Sigmoid colon (tissue), 7 donors: ENCODE measurements around the gene VWDE. TPM values are rescaled to one million over a fixed set of nuclear protein-coding genes. Genes with fewer than 3 reads are reported as not detected.

Experiments used
- DNase-seq: peaks from one replicate; pipeline ENCODE4 v3.0.0-alpha.2; 2019
- H3K27ac ChIP-seq, 4 donors: fragments of 200-600 bp; sonication (generic); one replicate each; pipeline ENCODE4 v1.5.1; 2016 to 2019; ENCODE audit warnings: mild to moderate bottlenecking in 1 of 4
- H3K27me3 ChIP-seq, 3 donors: fragments of 200-600 bp; sonication (generic); one replicate each; pipeline ENCODE4 v1.5.1; 2019; ENCODE audit warnings: mild to moderate bottlenecking in 1 of 3
- H3K36me3 ChIP-seq, 4 donors: fragments of 200-600 bp; sonication (generic); one replicate each; pipeline ENCODE4 v1.5.1; 2016 to 2019
- H3K4me1 ChIP-seq, 4 donors: fragments of 200-600 bp; sonication (generic); one replicate each; pipeline ENCODE4 v1.5.1; 2017 to 2019
- H3K4me3 ChIP-seq, 4 donors: fragments of 200-600 bp; sonication (generic); one replicate each; pipeline ENCODE4 v1.5.1; 2017 to 2019; ENCODE audit warnings: mild to moderate bottlenecking in 2 of 4, moderate library complexity in 1 of 4
- H3K9me3 ChIP-seq, 4 donors: fragments of 200-600 bp in 3 of 4; sonication (generic) in 3 of 4; one replicate each; pipeline versions ENCODE4 v1.5.1 to v1.6.1; 2013 to 2019
- CTCF ChIP-seq, 4 experiments: fragments of 450-650 bp in 3 of 4; fragments of 200-600 bp in 1 of 4; IDR thresholded peaks; one replicate each; pipeline ENCODE4 v1.5.1; 2016 to 2019; ENCODE audit warnings: antibody characterized with exemption in 4 of 4, mild to moderate bottlenecking in 3 of 4, moderate library complexity in 2 of 4
- EP300 ChIP-seq, 4 donors: sonication (generic); formaldehyde crosslinking; IDR thresholded peaks; one replicate each; pipeline ENCODE4 v1.6.1; 2017; ENCODE audit warnings: antibody characterized with exemption in 4 of 4
- POLR2A ChIP-seq, 2 donors: fragments of 450-650 bp; IDR thresholded peaks; one replicate each; pipeline ENCODE4 v1.6.1; 2016; ENCODE audit warnings: antibody characterized with exemption in 2 of 2, mild to moderate bottlenecking in 2 of 2, moderate library complexity in 2 of 2
- POLR2AphosphoS5 ChIP-seq, 4 donors: sonication (generic); formaldehyde crosslinking; IDR thresholded peaks; one replicate each; pipeline ENCODE4 v1.6.1; 2017; ENCODE audit warnings: antibody characterized with exemption in 4 of 4
- WGBS, 2 donors: extraction: QIAGEN DNeasy Blood & Tissue Kit; methylation state at CpG; one replicate each; pipeline ENCODE4 v1.1.7; 2013; 5-methylcytosine and 5-hydroxymethylcytosine counted together
- intact Hi-C: fragments of 100-400 bp; cut with DNase I; formaldehyde crosslinking; loops from one replicate; pipeline ENCODE4 v1.15.1; 2023
- polyA plus RNA-seq, 3 donors: library from polyadenylated mRNA; stranded (reverse); fragments of 200-250 nt; gene quantifications; one replicate each; pipeline ENCODE4 v1.2.3, GENCODE V29; 2013
- total RNA-seq, 4 donors: library from RNA; depleted of rRNA; stranded (reverse); fragments of >200 nt; gene quantifications; one replicate each; pipeline ENCODE4 v1.1.0, GENCODE V29; 2016
- donor health status: healthy with polysubstance abuse.
- donor health status: Bipolar disorder and iron deficiency.
- donor health status: healthy.

VWDE gene
- total and polyA plus RNA-seq, 7 donors = under 0.01 to 0.39 (median 0.27) TPM; not detected in 4

- intact Hi-C loops = no loop called here
- Histone ChIP-seq H3K27me3 (no peaks in the 10 kb centered on the region), H3K4me3 (no peak overlapping the region), H3K27ac (no peak overlapping the region), H3K4me1 (no peaks in the 10 kb centered on the region), H3K36me3 (no peaks in the 10 kb centered on the region), H3K9me3 (no peaks in the 10 kb centered on the region)
- WGBS, 2 donors = 79 to 84% methylated on average over 2 of the region's 2 CpGs
- TF ChIP-seq EP300 (IDR thresholded peaks at IDR 0.05) = no peak
- no peak for DNase-seq
Measured at GRCh38 chr7:12303062-12303461, 100.6 kb downstream of the VWDE start.

DNA sequence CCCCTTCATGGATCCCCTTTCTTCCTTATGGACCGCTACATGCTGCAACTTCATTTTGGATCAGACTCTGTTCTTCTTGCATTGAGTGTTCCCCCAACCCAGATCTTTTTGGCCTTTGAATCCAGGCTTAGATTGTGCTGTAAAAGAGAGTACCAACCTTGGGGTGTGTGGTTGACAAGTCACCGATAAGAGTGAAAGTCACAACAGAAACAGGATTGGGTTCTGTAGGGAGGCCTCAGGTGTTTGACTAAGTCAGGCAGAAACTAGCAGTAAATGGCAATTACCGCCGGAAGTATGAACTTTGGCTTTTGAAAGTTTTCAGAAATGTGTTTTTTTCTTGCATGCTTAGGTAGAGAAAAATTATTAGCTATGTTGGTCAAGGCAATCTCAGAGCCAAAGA lies 103.2 kb downstream of the VWDE start:
- H3K4me3 ChIP-seq = no peak overlapping the region
- no peaks in the 10 kb centered on the region for H3K4me1 ChIP-seq
- no peak overlapping the region for H3K27ac ChIP-seq
- H3K36me3 ChIP-seq = no peaks in the 10 kb centered on the region
- no peaks in the 10 kb centered on the region for H3K27me3 ChIP-seq
- no peak for TF ChIP-seq POLR2A (IDR thresholded peaks at IDR 0.05)
- TF ChIP-seq POLR2AphosphoS5 (IDR thresholded peaks at IDR 0.05) = no peak
- TF ChIP-seq EP300 (IDR thresholded peaks at IDR 0.05) = no peak
- no peak for TF ChIP-seq CTCF (IDR thresholded peaks at IDR 0.05)
- no peak for DNase-seq
- H3K9me3 ChIP-seq = no peaks in the 10 kb centered on the region
- intact Hi-C loops = no loop called here
- 69 to 89% methylated on average over 4 of the region's 4 CpGs for WGBS, 2 donors

DNA sequence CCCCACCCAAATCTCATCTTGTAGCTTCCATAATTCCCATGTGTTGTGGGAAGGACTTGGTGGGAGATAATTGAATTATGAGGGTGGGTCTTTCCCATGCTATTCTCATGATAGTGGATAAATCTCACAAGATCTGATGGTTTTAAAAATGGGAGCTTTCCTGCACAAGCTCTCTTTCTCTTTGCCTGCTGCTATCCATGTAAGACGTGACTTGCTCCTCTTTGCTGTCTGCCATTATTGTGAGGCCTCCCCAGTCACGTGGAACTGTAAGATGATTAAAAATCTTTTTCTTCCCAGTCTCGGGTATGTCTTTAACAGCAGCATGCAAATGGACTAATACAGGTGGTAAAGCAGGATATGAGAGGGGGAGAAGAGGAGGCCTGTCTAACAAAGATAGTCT lies 104.3 kb downstream of the VWDE start:
- Histone ChIP-seq H3K27ac (no peak overlapping the region), H3K4me1 (no peaks in the 10 kb centered on the region), H3K36me3 (no peaks in the 10 kb centered on the region), H3K27me3 (no peaks in the 10 kb centered on the region), H3K9me3 (no peaks in the 10 kb centered on the region), H3K4me3 (no peak overlapping the region)
- WGBS, 2 donors = 82 to 84% methylated on average over 3 of the region's 3 CpGs
- no peak for DNase-seq
- no peak for TF ChIP-seq CTCF (IDR thresholded peaks at IDR 0.05)
- no peak for TF ChIP-seq EP300 (IDR thresholded peaks at IDR 0.05)
- intact Hi-C loops = no loop called here

GRCh38 chr7:12297283-12298108 lies 106.2 kb downstream of the VWDE start:
- Histone ChIP-seq H3K9me3 (no peaks in the 10 kb centered on the region), H3K27me3 (no peaks in the 10 kb centered on the region), H3K4me3 (no peak overlapping the region), H3K27ac (no peak overlapping the region), H3K4me1 (no peaks in the 10 kb centered on the region), H3K36me3 (no peaks in the 10 kb centered on the region)
- no peak for TF ChIP-seq EP300 (IDR thresholded peaks at IDR 0.05)
- no peak for TF ChIP-seq CTCF (IDR thresholded peaks at IDR 0.05)
- TF ChIP-seq POLR2A (IDR thresholded peaks at IDR 0.05) = no peak
- no peak for TF ChIP-seq POLR2AphosphoS5 (IDR thresholded peaks at IDR 0.05)
- 76 to 87% methylated on average over 3 of the region's 3 CpGs for WGBS, 2 donors
- intact Hi-C loops = no loop called here
- no peak for DNase-seq

DNA sequence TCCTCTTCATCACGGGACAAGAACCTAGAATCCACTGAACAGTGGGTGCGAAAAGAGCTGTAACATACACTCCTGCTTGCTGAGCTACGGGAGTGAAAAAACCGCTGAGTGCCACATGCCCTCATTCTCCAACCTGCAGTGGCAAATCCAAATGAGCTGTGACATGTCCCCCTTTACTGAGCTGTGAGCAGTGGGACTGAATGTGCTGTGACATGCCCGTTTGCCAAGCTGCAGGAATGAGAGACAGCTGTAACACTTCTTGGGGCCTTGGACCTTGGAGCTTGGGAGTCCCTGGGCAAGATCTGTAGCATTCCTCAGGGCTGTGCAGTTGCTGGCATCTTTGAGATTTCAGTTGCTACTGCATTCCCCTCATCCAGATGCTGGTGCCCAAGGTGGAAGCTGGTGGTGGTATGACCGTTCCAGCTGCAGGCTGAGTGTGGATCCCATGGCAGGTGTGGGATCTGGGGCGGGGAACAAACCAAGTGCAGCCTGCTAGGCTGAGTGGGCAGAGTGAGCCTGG lies 107.6 kb downstream of the VWDE start:
- intact Hi-C loops = no loop called here

More for the DNA sequence above, 107.6 kb downstream of the VWDE start:
- Histone ChIP-seq H3K9me3 (no peaks in the 10 kb centered on the region), H3K4me1 (no peaks in the 10 kb centered on the region), H3K4me3 (no peak overlapping the region), H3K36me3 (no peaks in the 10 kb centered on the region), H3K27me3 (no peaks in the 10 kb centered on the region), H3K27ac (no peak overlapping the region)
- 87 to 92% methylated on average over 7 of the region's 7 CpGs for WGBS, 2 donors
- DNase-seq = no peak
- TF ChIP-seq POLR2A (IDR thresholded peaks at IDR 0.05) (no peak), CTCF (IDR thresholded peaks at IDR 0.05) (no peak), EP300 (IDR thresholded peaks at IDR 0.05) (no peak), POLR2AphosphoS5 (IDR thresholded peaks at IDR 0.05) (no peak)
